NCI-H1436 (cell line): ENCODE measurements around the gene SLC6A6.
"Not testable (repeated sequence)": the region's sequence is repeated elsewhere in the genome, so short reads cannot be mapped to it uniquely, and the experiment has no call there.

ENCODE experiments used
- DNase-seq: peaks from one replicate; lab custom pipeline; 2025; lab: John Stamatoyannopoulos, UW

Gene SLC6A6

DNA sequence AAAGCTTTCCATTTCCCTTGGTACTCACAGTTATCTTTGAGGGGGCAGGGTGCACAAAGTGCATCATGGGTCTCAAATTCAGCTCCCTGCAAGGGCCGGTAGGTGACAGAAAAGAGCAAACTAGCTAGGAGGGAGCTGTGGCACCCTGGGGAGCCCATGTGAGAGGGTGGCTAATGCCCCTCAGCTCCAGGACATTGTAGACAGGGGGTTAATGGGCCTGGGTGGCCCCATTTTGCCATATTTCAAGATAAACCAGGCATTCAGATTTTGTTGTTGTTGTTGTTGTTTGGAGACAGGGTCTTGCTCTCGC is 3.7 kb upstream of the SLC6A6 start:
- DNase-seq: no peak

GRCh38 chr3:14401692-14402303 is 608 bp upstream of the SLC6A6 start:
- no peak for DNase-seq

DNA sequence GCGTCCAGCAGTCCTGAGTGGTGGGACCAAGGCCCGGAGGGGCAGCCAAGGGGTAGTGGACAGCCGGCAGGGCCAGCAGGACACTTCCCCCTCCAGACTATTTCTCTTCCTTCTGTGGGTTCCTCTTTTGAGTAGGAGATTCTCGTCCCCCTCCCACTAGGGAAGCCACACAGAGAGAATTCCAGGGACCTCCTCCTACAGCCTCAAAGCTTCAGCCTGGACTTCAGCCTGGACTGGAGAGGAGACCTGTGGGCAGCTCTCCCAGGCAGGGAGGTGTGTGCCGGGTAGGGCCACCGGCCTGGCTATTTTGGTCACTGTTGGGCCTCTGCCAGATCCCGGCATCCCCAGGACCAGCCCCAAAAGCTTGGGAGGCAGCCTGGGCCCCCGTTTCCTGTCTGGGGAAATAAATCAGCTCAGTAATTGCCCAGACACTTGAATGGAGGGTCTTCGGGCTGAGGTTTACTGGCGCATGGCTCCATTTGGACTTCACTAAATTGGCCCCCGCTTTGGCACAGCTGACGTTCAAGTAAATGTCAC is 1.3 kb downstream of the SLC6A6 start:
- no peak for DNase-seq

DNA sequence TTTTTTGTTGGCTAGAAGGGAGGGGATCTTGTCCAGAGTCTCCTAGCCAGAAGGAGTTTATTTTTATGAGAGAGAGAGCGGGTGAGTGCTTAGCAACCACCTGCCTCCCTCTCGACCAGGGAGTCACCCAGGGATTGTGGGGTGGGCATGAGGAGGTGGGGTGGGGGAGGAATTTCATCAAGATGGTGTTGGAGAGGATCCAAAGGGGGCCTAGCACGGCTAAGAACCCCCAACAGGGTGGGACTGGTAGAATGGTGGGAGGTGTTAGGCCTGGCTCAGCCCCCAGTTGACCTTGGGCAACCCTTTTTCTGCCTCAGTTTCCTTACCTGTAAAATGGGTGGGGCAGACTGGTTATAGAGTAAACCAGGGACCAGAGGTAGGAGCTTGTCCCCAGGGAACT is 1.8 kb downstream of the SLC6A6 start:
- DNase-seq: no peak

GRCh38 chr3:14404631-14405359 is 2.4 kb downstream of the SLC6A6 start:
- no peak for DNase-seq

- no peak for DNase-seq
These were observed 3.2 kb downstream of the SLC6A6 start for GRCh38 chr3:14405360-14406238.

DNA sequence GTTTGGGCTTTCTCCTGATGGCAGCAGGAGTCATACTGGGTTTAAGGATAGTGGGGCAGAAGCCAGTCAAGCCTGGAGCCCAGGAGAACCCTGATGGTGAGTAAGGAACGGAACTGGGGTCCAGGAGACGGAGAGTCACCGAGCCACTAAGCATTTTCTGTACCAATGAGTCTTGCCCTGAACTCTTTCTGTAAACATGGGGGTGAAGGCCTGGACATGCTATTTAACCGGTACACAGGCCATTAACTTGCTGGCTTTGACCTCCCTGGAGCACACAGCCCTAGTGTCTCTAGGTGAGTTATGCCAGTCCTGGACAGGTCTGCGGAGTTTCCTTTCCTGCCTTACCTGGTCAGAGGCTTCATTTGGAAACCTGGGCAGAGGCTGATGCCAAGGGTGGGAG is 3.9 kb downstream of the SLC6A6 start:
- no peak for DNase-seq

- DNase-seq: no peak
These were observed 4.4 kb downstream of the SLC6A6 start for GRCh38 chr3:14406766-14407165.

DNA sequence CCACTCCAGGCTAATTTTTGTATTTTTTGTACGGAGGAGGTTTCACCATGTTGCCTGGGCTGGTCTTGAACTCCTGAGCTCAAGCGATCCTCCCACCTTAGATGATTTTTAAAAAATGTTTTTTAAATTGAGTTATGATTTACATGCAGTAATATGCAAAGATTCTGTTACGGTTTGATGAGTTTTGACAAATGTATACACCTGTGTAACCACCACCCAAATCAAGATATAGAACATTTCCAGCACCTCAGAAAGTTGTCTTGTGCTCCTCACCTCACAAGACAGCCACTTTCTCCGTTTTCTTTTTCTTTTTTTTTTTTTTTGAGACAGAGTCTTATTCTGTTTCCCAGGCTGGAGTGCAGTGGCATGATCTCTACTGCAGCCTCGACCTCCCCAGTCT is 4.8 kb downstream of the SLC6A6 start:
- DNase-seq: no peak

GRCh38 chr3:14409779-14410063 is 7.3 kb downstream of the SLC6A6 start:
- not testable (repeated sequence) for DNase-seq

GRCh38 chr3:14410106-14410502 is 7.7 kb downstream of the SLC6A6 start:
- no peak for DNase-seq

DNA sequence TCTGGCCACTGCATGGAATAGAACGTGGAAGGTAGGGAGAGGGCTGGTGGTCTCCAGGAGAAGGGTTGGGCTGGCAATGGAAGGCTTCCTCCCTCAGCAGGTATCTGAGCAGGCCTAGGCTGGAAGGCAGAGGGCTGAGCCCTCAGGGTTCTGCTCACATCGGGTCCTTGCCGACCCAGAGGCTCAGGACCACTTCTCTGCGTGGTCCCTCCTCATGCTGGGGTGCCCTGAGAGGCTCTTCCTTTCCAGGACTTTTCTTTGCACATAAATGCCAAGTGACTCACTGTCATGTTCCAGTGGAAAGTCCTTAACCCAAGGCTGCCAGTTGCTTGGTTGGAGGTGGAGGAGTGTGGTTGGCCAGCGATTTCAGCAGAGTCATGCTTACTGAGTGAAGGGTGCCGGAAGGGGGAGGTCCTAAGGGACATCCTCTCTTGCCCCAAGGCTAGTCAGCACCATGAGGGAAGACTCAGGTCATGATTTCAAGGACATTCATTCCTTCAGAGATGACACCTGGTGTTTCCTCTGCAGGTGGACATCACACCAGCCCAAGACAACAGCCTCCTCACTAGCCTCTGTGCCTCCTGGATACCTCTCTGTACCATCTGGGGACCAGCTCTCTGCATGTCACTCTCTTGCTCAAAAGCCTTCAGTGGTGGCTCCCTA is 8.2 kb downstream of the SLC6A6 start:
- no peak for DNase-seq

DNA sequence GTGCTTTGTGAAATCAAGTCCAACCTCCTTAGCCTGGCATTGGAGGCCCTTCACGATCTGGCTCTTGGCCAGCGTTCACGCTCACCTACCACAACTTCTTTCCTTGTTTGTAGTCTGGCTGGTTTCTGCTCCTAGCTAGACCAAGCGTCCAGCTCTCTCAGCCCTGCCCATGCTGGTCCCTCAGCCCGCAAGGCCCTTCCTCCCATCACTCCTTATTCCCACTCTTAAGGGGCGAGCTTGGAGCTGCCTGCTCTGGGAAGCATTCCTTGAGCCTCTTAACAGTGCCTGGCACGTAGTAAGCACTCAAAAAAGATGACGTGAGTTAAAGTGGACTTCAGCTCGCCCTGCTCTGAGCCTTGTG is 8.7 kb downstream of the SLC6A6 start:
- no peak for DNase-seq

- no peak for DNase-seq
These were observed 9.6 kb downstream of the SLC6A6 start for GRCh38 chr3:14411988-14412387.

DNA sequence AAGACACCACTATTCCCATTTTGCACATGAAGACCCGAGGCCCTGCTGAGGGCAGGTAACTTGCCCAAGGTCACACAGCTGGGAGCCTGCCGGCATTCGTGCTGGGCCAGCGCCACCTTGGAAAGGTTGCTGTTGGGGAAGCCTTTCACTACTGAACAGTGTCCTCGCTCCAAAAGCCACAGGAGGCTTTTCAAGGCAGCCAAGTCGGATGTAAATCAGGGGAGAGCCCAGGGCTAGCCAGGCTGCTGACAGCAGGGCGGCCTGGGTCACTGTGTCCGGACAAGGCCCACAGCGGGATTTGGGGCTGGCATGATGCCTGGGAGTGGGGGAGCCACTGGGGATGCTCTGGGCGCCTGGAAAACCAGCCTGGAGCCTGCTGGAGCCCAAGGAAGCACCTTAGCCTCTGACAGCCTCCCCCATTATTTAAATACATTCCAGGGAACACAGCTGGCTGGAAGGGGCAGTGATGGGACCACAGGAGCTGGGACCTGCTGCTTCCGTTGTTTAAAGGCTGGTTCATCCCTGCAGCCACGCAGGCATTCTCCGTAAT is 10.5 kb downstream of the SLC6A6 start:
- no peak for DNase-seq

GRCh38 chr3:14413381-14414071 is 11.1 kb downstream of the SLC6A6 start:
- DNase-seq: no peak

GRCh38 chr3:14414846-14415464 is 12.5 kb downstream of the SLC6A6 start:
- no peak for DNase-seq

- DNase-seq: no peak
These were observed 13.1 kb downstream of the SLC6A6 start for GRCh38 chr3:14415501-14415900.

DNA sequence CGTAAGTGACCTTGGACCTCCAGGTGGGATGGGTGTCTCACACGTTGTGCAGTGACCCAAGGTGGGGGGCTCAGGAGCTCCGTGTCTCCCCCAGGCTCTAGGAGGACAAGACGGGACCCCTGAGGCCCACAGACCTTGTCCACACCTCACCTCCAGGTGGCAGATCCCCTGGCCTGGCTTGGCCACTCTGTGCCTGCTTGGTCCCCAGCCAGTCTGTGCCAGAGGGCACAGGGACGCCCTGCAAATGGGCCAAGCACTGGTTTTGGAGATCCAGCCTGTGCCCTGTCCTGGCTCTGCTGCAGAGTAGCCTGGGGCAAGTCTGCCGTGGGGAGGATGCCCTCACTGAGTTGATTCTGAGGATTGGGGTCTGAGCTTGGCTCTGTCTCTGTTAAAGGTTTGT is 14.0 kb downstream of the SLC6A6 start:
- no peak for DNase-seq

- no peak for DNase-seq
These were observed 16.2 kb downstream of the SLC6A6 start for GRCh38 chr3:14418296-14419250.
